ENCODE results near the gene SHB.

DNA sequence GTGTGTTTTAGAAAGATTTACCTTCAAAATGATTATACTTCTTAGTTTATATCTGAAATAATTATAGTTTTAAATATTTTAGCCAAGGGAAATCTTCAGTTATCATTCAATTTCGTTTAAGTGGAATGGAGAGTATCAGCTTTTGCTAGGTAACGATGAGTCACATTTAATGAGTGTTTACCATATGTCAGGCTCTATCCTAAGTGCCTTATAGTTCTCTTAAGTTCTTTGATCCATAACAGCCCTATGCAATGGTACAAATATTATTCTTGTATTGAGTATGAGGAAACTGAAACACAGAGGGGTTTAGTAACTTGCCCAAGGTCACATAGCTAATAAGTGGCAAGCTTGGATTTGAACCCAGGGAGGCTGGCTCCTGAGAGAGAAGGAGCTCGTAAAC, 37.5 kb upstream of the SHB start:
- TF ChIP-seq, protein P1, sequence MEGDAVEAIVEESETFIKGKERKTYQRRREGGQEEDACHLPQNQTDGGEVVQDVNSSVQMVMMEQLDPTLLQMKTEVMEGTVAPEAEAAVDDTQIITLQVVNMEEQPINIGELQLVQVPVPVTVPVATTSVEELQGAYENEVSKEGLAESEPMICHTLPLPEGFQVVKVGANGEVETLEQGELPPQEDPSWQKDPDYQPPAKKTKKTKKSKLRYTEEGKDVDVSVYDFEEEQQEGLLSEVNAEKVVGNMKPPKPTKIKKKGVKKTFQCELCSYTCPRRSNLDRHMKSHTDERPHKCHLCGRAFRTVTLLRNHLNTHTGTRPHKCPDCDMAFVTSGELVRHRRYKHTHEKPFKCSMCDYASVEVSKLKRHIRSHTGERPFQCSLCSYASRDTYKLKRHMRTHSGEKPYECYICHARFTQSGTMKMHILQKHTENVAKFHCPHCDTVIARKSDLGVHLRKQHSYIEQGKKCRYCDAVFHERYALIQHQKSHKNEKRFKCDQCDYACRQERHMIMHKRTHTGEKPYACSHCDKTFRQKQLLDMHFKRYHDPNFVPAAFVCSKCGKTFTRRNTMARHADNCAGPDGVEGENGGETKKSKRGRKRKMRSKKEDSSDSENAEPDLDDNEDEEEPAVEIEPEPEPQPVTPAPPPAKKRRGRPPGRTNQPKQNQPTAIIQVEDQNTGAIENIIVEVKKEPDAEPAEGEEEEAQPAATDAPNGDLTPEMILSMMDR (IDR thresholded peaks at IDR 0.05) = no peak
- TF ChIP-seq POLR2A (IDR thresholded peaks at IDR 0.05) = no peak
